Duodenal mucosa (tissue), 2 donors: Measurements from ENCODE around the gene HTR3D.
"Not testable (repeated sequence)": the region's sequence is repeated elsewhere in the genome, so short reads cannot be mapped to it uniquely, and the experiment has no call there.

Source experiments
- H3K27ac ChIP-seq: one replicate; pipeline ENCODE4 v1.7.0; 2013; ENCODE audit warnings: low read depth, low read length
- H3K27me3 ChIP-seq, 2 donors: one replicate each; pipeline ENCODE4 v1.7.0; 2013; ENCODE audit warnings: low read length in 2 of 2, control low read depth in 1 of 2; ENCODE audit not compliant: insufficient read depth in 2 of 2, control insufficient read depth in 1 of 2
- H3K36me3 ChIP-seq, 2 donors: one replicate each; pipeline ENCODE4 v1.7.0; 2013; ENCODE audit warnings: low read length in 2 of 2, control low read depth in 1 of 2; ENCODE audit not compliant: insufficient read depth in 2 of 2, control insufficient read depth in 1 of 2
- H3K4me1 ChIP-seq, 2 donors: one replicate each; pipeline ENCODE4 v1.7.0; 2013; ENCODE audit warnings: low read length in 2 of 2, control low read depth in 1 of 2; ENCODE audit not compliant: insufficient read depth in 2 of 2, control insufficient read depth in 1 of 2
- H3K4me3 ChIP-seq, 2 donors: one replicate each; pipeline ENCODE4 v1.7.0; 2013; ENCODE audit warnings: low read length in 2 of 2, low read depth in 1 of 2
- H3K9ac ChIP-seq, 2 donors: one replicate each; pipeline ENCODE4 v1.7.0; 2013; ENCODE audit warnings: low read length in 2 of 2, low read depth in 1 of 2
- H3K9me3 ChIP-seq, 2 donors: one replicate each; pipeline ENCODE4 v1.7.0; 2013; ENCODE audit warnings: low read length in 2 of 2, control low read depth in 1 of 2; ENCODE audit not compliant: control insufficient read depth in 1 of 2

HTR3D gene

DNA sequence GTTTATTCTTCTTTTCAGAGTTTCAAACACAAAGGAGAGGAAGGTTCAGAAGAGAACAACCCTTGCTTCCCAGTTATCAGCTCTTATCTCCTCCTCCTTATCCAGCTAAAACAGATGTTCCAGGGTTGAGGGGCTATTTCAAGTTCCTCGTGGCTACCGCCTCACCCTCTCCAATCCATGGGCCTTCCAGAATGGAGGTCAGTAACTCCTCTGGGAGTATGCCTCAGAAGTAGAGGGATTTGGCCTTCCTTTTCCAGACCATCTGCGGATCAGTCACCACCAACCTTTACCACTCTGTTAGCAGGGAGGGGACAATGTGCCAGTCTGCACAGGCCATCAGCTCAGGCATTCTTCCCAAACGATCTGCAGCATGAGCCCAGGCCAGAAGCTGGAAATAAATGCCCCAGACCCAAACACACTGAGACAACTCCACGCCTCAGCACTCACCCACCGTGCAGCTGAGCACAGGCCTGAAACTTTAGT is 36.1 kb downstream of the HTR3D start:
- Histone ChIP-seq H3K27me3 (no peaks in the 10 kb centered on the region), H3K9me3 (no peaks in the 10 kb centered on the region), H3K9ac (no peak overlapping the region), H3K4me3 (no peak overlapping the region), H3K4me1 (no peaks in the 10 kb centered on the region), H3K27ac (no peak overlapping the region), H3K36me3 (no peaks in the 10 kb centered on the region)

DNA sequence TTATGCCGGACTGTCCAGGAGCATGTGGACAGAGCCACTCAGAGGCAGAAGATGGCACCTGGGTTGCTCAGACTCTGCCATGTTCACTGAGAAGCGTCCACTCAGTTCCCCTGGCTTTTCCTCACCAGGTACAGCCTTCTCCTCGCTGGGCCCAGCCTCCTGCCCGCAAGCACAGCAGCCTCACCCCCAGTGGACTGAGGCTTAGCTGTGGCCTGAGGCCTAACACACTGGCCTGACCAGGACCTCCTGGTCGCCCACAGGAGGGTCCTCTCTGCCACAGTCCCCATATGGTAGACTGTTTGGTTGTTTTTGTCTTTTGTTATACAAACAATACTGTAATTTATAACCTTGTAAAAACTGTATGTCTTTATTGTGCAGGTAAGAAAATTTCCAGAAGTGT is 36.8 kb downstream of the HTR3D start:
- H3K27me3 ChIP-seq: no peaks in the 10 kb centered on the region
- H3K27ac ChIP-seq: no peak overlapping the region
- no peaks in the 10 kb centered on the region for H3K36me3 ChIP-seq
- no peaks in the 10 kb centered on the region for H3K4me1 ChIP-seq
- no peaks in the 10 kb centered on the region for H3K9me3 ChIP-seq
- H3K4me3 ChIP-seq: no peak overlapping the region
- H3K9ac ChIP-seq: no peak overlapping the region

DNA sequence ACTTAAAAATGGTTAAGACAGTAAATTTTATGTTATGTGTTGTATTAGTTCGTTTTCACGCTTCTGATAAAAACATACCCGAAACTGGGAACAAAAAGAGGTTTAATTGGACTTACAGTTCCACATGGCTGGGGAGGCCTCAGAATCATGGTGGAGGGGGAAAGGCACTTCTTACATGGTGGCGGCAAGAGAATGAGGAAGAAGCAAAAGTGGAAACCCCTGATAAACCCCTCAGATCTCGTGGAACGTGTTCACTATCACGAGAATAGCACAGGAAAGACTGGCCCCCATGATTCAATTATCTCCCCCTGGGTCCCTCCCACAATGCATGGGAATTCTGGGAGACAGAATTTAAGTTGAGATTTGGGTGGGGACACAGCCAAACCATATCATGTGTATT is 39.6 kb downstream of the HTR3D start:
- not testable (repeated sequence) for H3K4me1 ChIP-seq, H3K9ac ChIP-seq, H3K9me3 ChIP-seq, H3K4me3 ChIP-seq, H3K27me3 ChIP-seq, H3K36me3 ChIP-seq, H3K27ac ChIP-seq

DNA sequence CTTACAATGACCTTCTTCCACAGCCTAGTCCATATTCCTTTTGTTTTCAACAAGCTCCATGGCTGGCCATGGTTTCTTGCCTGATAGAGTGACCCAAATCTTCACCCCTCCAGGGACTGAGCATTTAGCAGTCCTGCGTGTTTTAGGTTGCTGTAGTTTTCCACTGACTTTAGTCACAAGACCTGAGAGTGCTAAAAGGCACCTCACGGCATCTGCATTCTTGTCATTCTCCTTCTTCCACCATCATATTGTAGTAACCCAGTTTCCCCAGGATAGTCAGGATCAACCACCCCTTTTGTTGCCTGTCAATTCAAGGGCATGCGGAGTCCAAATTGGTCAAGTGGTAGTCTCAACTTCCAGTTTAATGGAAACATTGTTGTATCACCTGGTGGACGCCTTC is 42.1 kb downstream of the HTR3D start:
- Histone ChIP-seq H3K9ac (no peak overlapping the region), H3K27ac (no peak overlapping the region), H3K4me3 (no peak overlapping the region), H3K4me1 (no peaks in the 10 kb centered on the region), H3K9me3 (no peaks in the 10 kb centered on the region), H3K27me3 (no peaks in the 10 kb centered on the region), H3K36me3 (no peaks in the 10 kb centered on the region)

DNA sequence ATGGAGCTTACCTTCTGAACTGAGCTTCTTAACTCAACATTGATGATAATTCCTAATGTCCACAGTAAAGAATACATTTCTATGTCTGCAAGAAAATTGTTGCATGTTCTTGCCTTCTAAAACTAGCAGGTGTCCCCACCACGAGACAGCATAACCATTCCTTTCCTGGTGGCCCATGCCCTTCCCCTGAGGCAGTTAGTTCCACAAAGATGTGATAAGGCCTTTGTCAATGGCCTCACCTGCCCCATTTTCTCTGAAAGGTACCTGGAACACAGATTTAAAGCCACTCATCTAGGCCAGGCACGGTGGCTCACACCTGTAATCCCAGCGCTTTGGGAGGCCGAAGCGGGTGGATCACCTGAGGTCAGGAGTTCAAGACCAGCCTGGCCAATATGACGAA is 44.4 kb downstream of the HTR3D start:
- Histone ChIP-seq H3K9ac (no peak overlapping the region), H3K27me3 (no peaks in the 10 kb centered on the region), H3K9me3 (no peaks in the 10 kb centered on the region), H3K4me3 (no peak overlapping the region), H3K4me1 (no peaks in the 10 kb centered on the region), H3K36me3 (no peaks in the 10 kb centered on the region), H3K27ac (no peak overlapping the region)

DNA sequence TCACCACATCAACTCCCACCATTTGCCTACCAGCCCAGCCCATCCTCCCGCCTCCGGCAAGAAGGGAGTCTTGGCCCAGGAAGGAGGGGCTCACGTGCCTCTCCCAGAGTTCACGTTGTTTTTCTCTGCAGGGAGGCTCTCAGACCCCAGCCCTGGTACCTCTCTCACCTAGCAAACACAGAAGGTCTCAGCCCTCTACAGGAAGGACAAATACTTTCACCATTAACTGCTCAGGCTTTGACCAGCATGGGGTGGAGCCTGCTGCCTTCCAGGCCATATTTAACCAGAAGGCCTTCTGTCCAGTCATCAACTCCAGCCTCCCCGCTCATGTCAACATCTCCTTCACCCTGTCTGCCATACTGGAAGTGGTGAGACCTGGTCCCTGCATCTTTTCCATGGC is 46.3 kb downstream of the HTR3D start:
- Histone ChIP-seq H3K27me3 (no peaks in the 10 kb centered on the region), H3K4me3 (no peak overlapping the region), H3K9ac (no peak overlapping the region), H3K36me3 (no peaks in the 10 kb centered on the region), H3K9me3 (no peaks in the 10 kb centered on the region), H3K27ac (no peak overlapping the region), H3K4me1 (no peaks in the 10 kb centered on the region)

DNA sequence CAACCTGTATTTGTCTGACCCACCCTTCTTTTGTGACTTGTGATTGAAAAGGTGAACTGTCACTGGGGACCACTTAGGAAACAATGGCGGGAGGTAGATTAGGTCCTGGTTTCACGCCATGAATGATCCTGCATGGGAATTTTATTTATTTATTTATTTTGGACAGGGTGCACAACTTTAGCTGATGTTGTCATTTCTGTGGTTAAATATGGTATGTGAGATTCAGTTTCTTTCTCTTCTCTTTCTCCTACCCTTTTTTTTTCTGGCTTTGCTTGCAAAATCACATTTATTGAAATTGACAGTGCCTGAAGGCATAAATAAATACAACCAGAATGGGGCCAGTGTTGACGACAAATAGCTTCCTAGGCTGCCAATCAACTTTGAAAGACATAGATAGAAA is 47.3 kb downstream of the HTR3D start:
- Histone ChIP-seq H3K4me3 (no peak overlapping the region), H3K9ac (no peak overlapping the region), H3K9me3 (no peaks in the 10 kb centered on the region), H3K36me3 (no peaks in the 10 kb centered on the region), H3K4me1 (no peaks in the 10 kb centered on the region), H3K27ac (no peak overlapping the region), H3K27me3 (no peaks in the 10 kb centered on the region)

DNA sequence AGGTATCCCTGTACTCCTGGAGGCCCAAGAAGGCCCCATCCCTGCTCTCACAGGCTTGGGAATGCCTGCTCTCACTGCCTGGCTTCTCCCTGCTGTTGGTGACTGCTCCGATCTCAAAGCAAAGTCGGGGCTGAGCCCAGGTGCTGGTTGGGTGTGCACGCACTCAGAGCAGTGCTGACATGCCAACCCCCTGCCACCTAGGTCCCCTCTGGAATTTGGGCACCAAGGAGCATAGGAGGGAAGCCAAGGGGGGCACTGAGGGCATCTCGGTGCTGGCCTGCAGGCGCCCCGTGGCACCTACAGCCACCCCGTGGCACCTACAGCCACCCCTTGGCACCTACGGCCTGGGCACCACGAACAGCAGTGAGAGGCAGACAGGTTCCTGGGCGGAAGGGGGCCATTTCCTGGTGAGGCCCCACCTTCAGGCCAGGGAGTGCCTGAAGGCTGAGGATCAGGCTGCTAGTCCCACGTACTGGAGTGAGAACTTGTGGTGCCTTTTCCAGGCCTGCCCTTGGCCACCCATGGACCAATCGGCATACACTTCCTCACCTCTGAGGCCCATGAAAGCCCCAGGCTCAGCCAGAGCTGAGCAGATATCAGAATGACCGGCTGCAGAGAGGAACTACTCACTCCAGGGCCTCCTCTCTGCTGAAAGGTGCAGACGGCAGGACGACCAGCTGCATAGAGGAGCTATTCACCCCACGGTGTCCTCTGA is 49.7 kb downstream of the HTR3D start:
- H3K36me3 ChIP-seq: no peaks in the 10 kb centered on the region
- H3K27ac ChIP-seq: no peak overlapping the region
- no peaks in the 10 kb centered on the region for H3K27me3 ChIP-seq
- no peak overlapping the region for H3K4me3 ChIP-seq
- no peaks in the 10 kb centered on the region for H3K9me3 ChIP-seq
- H3K9ac ChIP-seq: no peak overlapping the region
- no peaks in the 10 kb centered on the region for H3K4me1 ChIP-seq

DNA sequence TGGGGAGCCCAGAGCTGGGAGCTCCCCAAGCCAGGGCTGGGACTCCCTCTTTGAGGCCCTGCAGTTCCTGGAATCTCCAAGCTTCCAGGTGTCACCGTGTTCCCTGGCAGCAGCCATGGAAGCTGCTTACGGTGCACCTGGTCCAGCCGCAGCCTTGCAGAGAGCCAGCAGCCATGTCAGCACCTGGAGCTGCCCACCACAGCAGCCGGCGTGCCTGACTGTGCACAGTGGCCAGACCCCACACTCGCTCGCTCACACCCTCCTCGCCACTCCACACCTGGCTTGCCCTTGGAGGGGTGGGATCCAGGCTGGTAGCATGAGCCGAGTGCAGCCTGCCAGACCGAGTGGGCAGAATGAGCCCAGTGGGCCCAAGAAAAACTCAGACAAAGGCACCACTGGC is 50.5 kb downstream of the HTR3D start:
- Histone ChIP-seq H3K27me3 (no peaks in the 10 kb centered on the region), H3K36me3 (no peaks in the 10 kb centered on the region), H3K4me1 (no peaks in the 10 kb centered on the region), H3K9me3 (no peaks in the 10 kb centered on the region), H3K9ac (no peak overlapping the region), H3K4me3 (no peak overlapping the region), H3K27ac (no peak overlapping the region)

DNA sequence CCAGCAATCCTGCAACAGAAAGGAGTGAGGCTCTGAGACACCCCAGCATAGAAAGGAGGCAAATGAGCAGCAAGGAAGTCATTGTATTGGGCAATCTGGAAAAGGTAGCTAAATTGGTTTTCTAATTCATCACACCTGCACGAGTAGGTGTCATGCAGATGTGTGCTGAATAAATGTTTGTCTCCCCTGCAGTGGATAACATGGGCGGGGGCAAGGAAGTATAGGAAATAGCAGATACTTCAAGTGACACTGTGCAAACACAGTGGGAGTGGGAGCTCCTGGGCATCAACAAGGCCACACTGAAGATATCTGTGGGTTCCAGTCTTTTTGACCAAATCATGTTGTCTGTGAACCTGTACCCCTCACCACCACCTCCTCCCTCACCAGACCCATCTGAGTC is 50.9 kb downstream of the HTR3D start:
- no peaks in the 10 kb centered on the region for H3K36me3 ChIP-seq
- H3K9me3 ChIP-seq: no peaks in the 10 kb centered on the region
- no peaks in the 10 kb centered on the region for H3K4me1 ChIP-seq
- H3K9ac ChIP-seq: no peak overlapping the region
- H3K27ac ChIP-seq: no peak overlapping the region
- no peak overlapping the region for H3K4me3 ChIP-seq
- H3K27me3 ChIP-seq: no peaks in the 10 kb centered on the region
